Measurements from ENCODE around the gene SPATA25. TPM values are rescaled to one million over a fixed set of nuclear protein-coding genes. Genes with fewer than 3 reads are reported as not detected.
A peak's percentile ranks its signal among the peaks of the same experiment; 100 is the strongest.

The SPATA25 gene
- total and polyA plus RNA-seq, 4 donors = 0.77 to 3.8 (median 1.6) TPM

- peaks cover 0 to 19% (median 8%) of the 10 kb centered on the region in 5 donors for H3K4me1 ChIP-seq (ENCODE audit: control insufficient read depth in 5 of 5, insufficient read depth in 5 of 5, low read length in 5 of 5)
- H3K4me3 ChIP-seq = no peak overlapping the region
- no peaks in the 10 kb centered on the region for H3K9me3 ChIP-seq (ENCODE audit: control insufficient read depth in 4 of 4, insufficient read depth in 3 of 4, low read length in 3 of 4)
- H3K9ac ChIP-seq (ENCODE audit: insufficient read depth in 1 of 2, low read length in 2 of 2) = no peak overlapping the region
- TF ChIP-seq, protein P1, sequence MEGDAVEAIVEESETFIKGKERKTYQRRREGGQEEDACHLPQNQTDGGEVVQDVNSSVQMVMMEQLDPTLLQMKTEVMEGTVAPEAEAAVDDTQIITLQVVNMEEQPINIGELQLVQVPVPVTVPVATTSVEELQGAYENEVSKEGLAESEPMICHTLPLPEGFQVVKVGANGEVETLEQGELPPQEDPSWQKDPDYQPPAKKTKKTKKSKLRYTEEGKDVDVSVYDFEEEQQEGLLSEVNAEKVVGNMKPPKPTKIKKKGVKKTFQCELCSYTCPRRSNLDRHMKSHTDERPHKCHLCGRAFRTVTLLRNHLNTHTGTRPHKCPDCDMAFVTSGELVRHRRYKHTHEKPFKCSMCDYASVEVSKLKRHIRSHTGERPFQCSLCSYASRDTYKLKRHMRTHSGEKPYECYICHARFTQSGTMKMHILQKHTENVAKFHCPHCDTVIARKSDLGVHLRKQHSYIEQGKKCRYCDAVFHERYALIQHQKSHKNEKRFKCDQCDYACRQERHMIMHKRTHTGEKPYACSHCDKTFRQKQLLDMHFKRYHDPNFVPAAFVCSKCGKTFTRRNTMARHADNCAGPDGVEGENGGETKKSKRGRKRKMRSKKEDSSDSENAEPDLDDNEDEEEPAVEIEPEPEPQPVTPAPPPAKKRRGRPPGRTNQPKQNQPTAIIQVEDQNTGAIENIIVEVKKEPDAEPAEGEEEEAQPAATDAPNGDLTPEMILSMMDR (IDR thresholded peaks at IDR 0.05; ENCODE audit: control extremely low read depth, extremely low read depth) = no peak
- H3K27me3 ChIP-seq (ENCODE audit: control insufficient read depth in 3 of 3, insufficient read depth in 3 of 3, low read length in 2 of 3) = no peaks in the 10 kb centered on the region
- ATAC-seq (ENCODE audit: insufficient read depth, low FRiP score) (no peak), DNase-seq (no peak)
- 76 to 87% methylated on average over 14 of the region's 14 CpGs for WGBS, 2 donors
- H3K36me3 ChIP-seq (ENCODE audit: control insufficient read depth in 4 of 4, insufficient read depth in 4 of 4, low read length in 4 of 4) = no peaks in the 10 kb centered on the region
- H3K27ac ChIP-seq (ENCODE audit: low read depth in 1 of 2, low read length in 1 of 2) = no peak overlapping the region
Observed at GRCh38 chr20:45927071-45927878, 39.9 kb upstream of the SPATA25 start.

DNA sequence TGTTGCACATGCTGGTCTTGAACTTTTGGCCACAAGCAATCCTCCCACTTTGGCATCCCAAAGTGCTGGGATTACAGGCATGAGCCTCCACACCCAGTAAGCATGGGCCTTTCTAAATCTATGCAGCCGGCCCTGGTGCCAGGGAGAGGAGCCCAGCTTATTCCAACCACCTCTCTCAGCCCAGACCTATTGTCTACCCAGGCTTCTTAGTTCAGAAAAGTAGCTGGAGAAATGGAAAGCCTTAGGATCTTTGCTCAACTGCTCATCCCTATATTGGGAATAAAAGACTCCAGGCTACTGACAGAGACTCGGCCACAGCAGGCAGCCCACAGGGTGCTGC lies 39.3 kb upstream of the SPATA25 start:
- no peak overlapping the region for H3K27ac ChIP-seq (ENCODE audit: low read depth in 1 of 2, low read length in 1 of 2)
- ATAC-seq (ENCODE audit: insufficient read depth, low FRiP score) (no peak), DNase-seq (no peak)
- H3K27me3 ChIP-seq (ENCODE audit: control insufficient read depth in 3 of 3, insufficient read depth in 3 of 3, low read length in 2 of 3) = no peaks in the 10 kb centered on the region
- TF ChIP-seq, protein P1 (IDR thresholded peaks at IDR 0.05; ENCODE audit: control extremely low read depth, extremely low read depth) = no peak
- 84 to 86% methylated on average over 2 of the region's 2 CpGs for WGBS, 2 donors
- peaks cover 0 to 20% (median 8%) of the 10 kb centered on the region in 5 donors for H3K4me1 ChIP-seq (ENCODE audit: control insufficient read depth in 5 of 5, insufficient read depth in 5 of 5, low read length in 5 of 5)
- no peaks in the 10 kb centered on the region for H3K36me3 ChIP-seq (ENCODE audit: control insufficient read depth in 4 of 4, insufficient read depth in 4 of 4, low read length in 4 of 4)
- H3K9me3 ChIP-seq (ENCODE audit: control insufficient read depth in 4 of 4, insufficient read depth in 3 of 4, low read length in 3 of 4) = no peaks in the 10 kb centered on the region
- H3K9ac ChIP-seq (ENCODE audit: insufficient read depth in 1 of 2, low read length in 2 of 2) = no peak overlapping the region
- H3K4me3 ChIP-seq = no peak overlapping the region

- H3K27ac ChIP-seq (ENCODE audit: low read depth in 1 of 2, low read length in 1 of 2) = peak overlapping the region in 1 of 2 donors; percentile 17
- H3K9ac ChIP-seq (ENCODE audit: insufficient read depth in 1 of 2, low read length in 2 of 2) = no peak overlapping the region
- peaks cover 0 to 21% (median 8%) of the 10 kb centered on the region in 5 donors for H3K4me1 ChIP-seq (ENCODE audit: control insufficient read depth in 5 of 5, insufficient read depth in 5 of 5, low read length in 5 of 5)
- H3K4me3 ChIP-seq = no peak overlapping the region
- WGBS, 2 donors = 73% methylated on average over 9 of the region's 9 CpGs
- no peaks in the 10 kb centered on the region for H3K27me3 ChIP-seq (ENCODE audit: control insufficient read depth in 3 of 3, insufficient read depth in 3 of 3, low read length in 2 of 3)
- no peaks in the 10 kb centered on the region for H3K36me3 ChIP-seq (ENCODE audit: control insufficient read depth in 4 of 4, insufficient read depth in 4 of 4, low read length in 4 of 4)
- DNase-seq = no peak
- H3K9me3 ChIP-seq (ENCODE audit: control insufficient read depth in 4 of 4, insufficient read depth in 3 of 4, low read length in 3 of 4) = no peaks in the 10 kb centered on the region
- TF ChIP-seq, protein P1 (IDR thresholded peaks at IDR 0.05; ENCODE audit: control extremely low read depth, extremely low read depth) = no peak
- ATAC-seq (ENCODE audit: insufficient read depth, low FRiP score) = no peak
Observed at GRCh38 chr20:45925821-45926506, 38.5 kb upstream of the SPATA25 start.
